ENCODE results near the gene OGFR.

The OGFR gene

GRCh38 chr20:62778058-62778457 is 26.6 kb upstream of the OGFR start:
- Histone ChIP-seq H3K36me3 (ENCODE audit: control insufficient read depth in 2 of 2, insufficient read depth in 1 of 2, low read length in 2 of 2) (no peaks in the 10 kb centered on the region), H3K9me3 (ENCODE audit: control insufficient read depth, insufficient read depth, low read depth, low read length) (no peaks in the 10 kb centered on the region), H3K4me1 (ENCODE audit: control insufficient read depth, insufficient read depth, low read length) (0 out of 2 replicates have a peak, but pooled peaks cover 3% of the 10 kb centered on the region), H3K27ac (ENCODE audit: extremely low read depth, low read depth, low read length) (no peak overlapping the region), H3K4me3 (ENCODE audit: low read depth, low read length) (no peak overlapping the region)
- ChIA-PET CTCF (no interaction called here), POLR2A (no interaction called here)
- TF ChIP-seq PRDM4 (tag by site-specific recombination; IDR thresholded peaks at IDR 0.05) (no peak), ZNF558 (tag by site-specific recombination; IDR thresholded peaks at IDR 0.05) (no peak), ZNF785 (tag by site-specific recombination; IDR thresholded peaks at IDR 0.05) (no peak), ZNF112 (tag by site-specific recombination; IDR thresholded peaks at IDR 0.05) (no peak), ZBTB49 (tag by site-specific recombination; IDR thresholded peaks at IDR 0.05; ENCODE audit: low read depth) (no peak), SP2 (tag by site-specific recombination; IDR thresholded peaks at IDR 0.05) (no peak), ZNF302 (tag by site-specific recombination; IDR thresholded peaks at IDR 0.05; ENCODE audit: low read depth) (no peak), ZNF169 (tag by site-specific recombination; IDR thresholded peaks at IDR 0.05) (no peak), ZNF324 (tag by site-specific recombination; IDR thresholded peaks at IDR 0.05) (no peak), ZNF544 (tag by site-specific recombination; IDR thresholded peaks at IDR 0.05) (no peak), ZNF560 (tag by site-specific recombination; IDR thresholded peaks at IDR 0.05; ENCODE audit: borderline replicate concordance) (no peak), KLF9 (tag by site-specific recombination; IDR thresholded peaks at IDR 0.05; ENCODE audit: low read depth) (no peak), ZNF501 (tag by site-specific recombination; IDR thresholded peaks at IDR 0.05) (no peak), WT1 (tag by site-specific recombination; IDR thresholded peaks at IDR 0.05) (no peak), GLI4 (tag by site-specific recombination; IDR thresholded peaks at IDR 0.05) (no peak), ZNF37A (tag by site-specific recombination; IDR thresholded peaks at IDR 0.05) (no peak), ZNF830 (tag by site-specific recombination; IDR thresholded peaks at IDR 0.05; ENCODE audit: low read depth) (no peak)
- TF ChIP-seq, protein P1, sequence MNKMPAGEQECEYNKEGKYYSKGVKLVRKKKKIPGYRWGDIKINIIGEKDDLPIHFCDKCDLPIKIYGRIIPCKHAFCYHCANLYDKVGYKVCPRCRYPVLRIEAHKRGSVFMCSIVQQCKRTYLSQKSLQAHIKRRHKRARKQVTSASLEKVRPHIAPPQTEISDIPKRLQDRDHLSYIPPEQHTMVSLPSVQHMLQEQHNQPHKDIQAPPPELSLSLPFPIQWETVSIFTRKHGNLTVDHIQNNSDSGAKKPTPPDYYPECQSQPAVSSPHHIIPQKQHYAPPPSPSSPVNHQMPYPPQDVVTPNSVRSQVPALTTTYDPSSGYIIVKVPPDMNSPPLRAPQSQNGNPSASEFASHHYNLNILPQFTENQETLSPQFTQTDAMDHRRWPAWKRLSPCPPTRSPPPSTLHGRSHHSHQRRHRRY (tag by site-specific recombination; IDR thresholded peaks at IDR 0.05) = no peak
- TF ChIP-seq, protein P2, sequence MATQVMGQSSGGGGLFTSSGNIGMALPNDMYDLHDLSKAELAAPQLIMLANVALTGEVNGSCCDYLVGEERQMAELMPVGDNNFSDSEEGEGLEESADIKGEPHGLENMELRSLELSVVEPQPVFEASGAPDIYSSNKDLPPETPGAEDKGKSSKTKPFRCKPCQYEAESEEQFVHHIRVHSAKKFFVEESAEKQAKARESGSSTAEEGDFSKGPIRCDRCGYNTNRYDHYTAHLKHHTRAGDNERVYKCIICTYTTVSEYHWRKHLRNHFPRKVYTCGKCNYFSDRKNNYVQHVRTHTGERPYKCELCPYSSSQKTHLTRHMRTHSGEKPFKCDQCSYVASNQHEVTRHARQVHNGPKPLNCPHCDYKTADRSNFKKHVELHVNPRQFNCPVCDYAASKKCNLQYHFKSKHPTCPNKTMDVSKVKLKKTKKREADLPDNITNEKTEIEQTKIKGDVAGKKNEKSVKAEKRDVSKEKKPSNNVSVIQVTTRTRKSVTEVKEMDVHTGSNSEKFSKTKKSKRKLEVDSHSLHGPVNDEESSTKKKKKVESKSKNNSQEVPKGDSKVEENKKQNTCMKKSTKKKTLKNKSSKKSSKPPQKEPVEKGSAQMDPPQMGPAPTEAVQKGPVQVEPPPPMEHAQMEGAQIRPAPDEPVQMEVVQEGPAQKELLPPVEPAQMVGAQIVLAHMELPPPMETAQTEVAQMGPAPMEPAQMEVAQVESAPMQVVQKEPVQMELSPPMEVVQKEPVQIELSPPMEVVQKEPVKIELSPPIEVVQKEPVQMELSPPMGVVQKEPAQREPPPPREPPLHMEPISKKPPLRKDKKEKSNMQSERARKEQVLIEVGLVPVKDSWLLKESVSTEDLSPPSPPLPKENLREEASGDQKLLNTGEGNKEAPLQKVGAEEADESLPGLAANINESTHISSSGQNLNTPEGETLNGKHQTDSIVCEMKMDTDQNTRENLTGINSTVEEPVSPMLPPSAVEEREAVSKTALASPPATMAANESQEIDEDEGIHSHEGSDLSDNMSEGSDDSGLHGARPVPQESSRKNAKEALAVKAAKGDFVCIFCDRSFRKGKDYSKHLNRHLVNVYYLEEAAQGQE (tag by site-specific recombination; IDR thresholded peaks at IDR 0.05) = no peak
- TF ChIP-seq, protein P3, sequence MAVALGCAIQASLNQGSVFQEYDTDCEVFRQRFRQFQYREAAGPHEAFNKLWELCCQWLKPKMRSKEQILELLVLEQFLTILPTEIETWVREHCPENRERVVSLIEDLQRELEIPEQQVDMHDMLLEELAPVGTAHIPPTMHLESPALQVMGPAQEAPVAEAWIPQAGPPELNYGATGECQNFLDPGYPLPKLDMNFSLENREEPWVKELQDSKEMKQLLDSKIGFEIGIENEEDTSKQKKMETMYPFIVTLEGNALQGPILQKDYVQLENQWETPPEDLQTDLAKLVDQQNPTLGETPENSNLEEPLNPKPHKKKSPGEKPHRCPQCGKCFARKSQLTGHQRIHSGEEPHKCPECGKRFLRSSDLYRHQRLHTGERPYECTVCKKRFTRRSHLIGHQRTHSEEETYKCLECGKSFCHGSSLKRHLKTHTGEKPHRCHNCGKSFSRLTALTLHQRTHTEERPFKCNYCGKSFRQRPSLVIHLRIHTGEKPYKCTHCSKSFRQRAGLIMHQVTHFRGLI (tag by site-specific recombination; IDR thresholded peaks at IDR 0.05) = no peak
